Kidney tubule cell (primary cell): ENCODE measurements around the gene ZCCHC14.
"Not testable (repeated sequence)": the region's sequence is repeated elsewhere in the genome, so short reads cannot be mapped to it uniquely, and the experiment has no call there.

ENCODE experiments used
- DNase-seq: peaks from one replicate; pipeline ENCODE4 v3.0.0-alpha.2; 2018; ENCODE audit warnings: low spot score

The ZCCHC14 gene

DNA sequence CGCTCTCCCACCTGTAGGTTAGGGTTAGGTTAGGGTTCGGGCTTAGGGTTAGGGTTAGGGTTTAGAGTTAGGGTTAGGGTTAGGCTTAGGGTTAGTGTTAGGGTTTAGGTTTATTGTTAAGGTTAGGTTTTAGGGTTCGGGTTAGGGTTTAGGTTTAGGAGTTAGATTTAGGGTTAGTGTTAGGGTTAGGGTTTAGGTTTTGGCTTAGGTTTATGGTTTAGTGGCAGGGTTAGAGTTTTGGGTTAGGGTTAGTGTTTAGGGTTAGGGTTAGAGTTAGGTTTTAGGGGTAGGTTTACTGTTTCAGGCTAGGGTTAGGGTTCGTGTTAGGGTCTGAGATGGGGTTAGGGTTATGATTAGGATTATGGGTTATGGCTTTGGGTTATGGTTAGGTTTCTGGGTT is 31.6 kb upstream of the ZCCHC14 start:
- DNase-seq, result no peak

DNA sequence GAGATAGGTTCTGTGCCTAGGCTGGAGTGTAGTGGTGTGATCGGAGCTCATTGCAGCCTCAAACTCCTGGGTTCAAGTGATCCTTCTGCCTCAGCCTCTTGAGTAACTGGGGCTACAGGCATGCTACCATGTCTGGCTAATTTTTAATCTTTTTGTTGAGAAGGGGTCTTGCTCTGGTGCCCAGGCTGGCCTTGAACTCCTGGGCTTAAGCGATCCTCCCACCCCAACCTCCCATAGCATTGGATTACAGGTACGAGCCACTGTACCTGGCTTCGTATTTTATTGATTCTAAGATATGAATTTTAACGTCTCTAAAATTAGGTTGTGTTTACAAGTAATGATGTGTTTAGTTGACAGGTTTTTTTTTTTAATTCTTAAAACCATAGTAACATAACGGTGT is 30.8 kb upstream of the ZCCHC14 start:
- not testable (repeated sequence) for DNase-seq

DNA sequence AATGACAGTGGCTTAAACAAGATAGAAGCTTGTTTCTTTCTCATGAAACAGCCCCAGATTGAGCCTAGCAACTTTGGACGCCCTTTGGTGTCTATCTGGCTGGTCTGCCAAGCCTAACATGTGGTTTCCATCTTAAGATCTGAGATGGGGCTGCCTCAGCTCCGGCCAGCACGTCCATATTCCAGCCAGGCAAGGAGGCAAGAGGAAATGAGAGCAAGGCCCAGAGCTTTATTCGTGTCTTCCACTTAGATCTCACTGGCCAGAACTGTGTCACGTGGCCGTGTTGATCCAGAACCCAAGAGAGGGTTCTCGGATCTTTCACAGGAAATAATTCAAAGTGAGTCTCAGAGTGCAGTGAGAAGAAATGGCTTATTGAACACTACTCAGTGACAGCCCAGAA is 28.9 kb upstream of the ZCCHC14 start:
- not testable (repeated sequence) for DNase-seq

DNA sequence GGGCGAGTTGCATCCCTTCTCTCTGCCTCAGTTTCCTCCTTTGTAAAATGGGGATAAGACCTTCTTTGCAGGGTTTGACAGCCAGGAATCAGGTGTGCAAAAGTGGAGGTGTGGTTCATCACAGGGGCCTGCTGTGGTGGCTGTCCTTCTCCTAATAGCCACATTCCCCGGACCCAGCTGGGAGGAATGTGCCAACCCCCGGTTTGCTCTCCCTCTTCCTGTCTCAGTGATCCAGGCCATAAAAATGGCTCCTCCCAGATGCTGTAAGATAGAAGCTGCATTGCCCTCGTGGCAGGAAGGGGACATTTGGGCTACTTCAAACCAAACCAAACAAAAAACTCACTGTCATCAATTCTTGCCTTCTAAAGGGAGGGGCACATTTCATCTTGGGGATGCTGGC is 26.3 kb upstream of the ZCCHC14 start:
- DNase-seq, result not testable (repeated sequence)

DNA sequence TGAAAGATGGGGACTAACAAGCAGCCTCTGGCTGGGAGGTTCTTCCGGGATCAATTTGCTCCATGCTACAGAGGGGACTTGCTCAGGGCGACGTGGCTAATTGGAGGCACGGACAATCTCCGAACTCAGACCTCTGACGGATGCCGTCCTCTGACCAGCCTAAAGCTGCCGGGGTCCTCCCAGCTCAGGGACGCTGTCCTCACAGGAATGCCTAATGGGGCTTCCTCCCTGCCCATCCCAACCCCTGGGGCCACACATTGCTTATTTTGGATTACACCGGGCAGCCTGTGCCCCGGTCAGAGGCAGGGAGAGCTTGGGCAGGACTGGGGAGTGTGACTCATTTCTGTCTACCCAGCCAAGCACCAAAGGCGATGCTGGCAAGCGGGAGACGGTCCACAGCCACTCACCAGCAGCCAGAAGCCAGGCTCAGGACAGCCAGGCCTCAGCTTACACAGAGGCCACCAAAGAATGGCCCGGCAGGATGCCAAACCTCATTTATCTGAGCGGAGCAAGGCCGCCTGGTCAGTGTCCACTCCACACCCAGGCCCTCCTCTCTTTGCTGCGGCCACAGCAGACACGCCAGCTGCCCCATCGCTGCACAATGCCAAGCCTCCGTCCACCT is 25.7 kb upstream of the ZCCHC14 start:
- not testable (repeated sequence) for DNase-seq

DNA sequence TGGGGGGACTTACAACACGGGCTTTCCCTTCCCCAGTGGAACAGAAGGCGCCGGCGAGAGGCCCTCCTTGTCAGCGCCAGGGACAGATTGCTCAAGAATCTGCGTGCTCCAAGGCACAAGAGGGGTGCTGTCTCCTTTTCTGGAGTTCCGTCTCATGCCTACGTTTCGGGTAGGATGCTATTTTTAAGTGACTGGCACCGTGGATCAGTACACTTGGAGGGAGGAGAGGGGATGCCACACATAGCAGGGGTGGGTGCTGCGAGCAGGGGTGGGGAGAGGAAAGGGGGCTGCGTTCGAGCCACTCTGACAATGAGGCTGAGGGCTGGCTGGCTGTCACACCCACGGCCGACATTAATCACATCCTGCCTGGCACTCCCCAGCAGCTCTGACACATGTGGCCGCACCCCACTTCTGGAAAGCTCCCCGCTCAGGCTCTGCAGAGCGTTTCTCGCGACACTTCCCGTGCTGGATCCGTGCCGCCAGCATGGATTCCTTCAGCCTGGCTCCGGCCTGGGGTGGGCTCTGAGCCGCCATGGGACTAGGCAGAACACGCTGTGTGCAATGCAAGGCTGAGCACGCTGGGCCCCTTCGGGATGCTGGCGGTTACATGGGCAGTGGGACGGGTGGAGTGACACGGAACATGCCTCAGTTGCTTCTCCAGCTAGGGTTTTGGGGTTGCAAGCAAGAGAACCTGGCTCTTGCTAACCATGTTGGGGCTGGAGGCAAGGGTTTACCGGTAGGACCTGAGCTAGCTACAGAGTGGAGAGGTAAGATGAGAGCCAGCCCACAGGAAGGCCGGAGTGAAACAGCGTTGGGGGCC is 25.0 kb upstream of the ZCCHC14 start:
- not testable (repeated sequence) for DNase-seq

DNA sequence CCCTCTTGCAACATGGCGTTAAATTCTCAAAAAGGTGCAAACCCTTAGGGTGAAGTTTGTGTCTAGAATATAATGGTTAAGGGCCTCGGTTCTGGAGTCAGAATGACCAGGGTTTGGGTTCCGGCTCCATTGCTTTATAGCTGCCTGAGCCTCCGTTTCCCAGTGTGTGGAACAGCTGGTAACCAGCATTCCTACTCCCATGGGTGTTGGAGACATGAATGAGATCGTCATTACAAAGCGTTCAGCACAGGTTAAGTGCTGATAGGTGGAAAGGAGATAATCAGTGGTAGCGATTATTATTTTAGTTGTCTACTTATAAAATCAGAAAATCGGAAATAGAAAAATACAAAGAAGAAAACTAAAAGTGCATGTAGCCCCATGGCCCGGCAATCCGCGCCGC is 23.5 kb upstream of the ZCCHC14 start:
- no peak for DNase-seq

DNA sequence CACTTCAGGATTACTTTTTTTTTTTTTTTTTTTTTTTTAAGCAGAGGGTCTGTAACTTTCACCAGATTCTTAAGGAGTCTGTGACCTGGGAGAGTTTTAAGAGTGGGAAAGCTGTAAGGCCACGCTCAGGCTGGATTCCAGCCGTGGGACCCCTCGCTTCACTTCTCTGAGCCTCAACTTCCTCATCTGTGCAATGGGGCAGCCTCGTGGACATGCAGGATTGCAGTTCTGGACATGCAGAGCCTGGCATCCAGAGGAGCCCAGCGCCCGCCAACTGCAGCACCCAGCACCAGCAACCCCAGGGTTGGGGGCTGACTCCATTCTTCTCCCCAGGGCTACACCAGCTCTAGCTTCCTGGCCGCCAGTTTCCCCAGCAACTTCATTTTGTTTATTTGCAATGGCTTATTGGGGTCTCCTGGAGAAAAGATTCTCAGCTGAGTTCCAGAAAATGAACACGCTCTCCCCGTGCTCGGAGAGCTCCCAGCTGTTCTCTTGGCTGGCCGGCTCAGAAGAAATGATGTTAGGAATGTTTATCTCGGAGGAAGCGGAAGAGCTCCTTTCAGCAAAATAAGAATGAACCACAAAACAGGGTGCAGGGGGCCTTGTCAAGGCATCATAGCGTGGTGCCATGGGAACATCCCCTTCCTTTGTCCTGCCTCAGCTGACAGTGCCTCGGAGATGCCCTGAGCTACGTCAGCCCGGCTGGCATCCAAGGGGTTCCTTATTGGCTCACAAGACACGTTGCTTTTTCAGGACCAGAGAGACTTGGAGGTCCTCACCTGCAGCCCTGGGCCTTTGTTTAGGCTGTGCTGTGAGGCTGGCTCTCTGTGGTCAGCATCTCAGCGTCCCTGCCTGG is 22.9 kb upstream of the ZCCHC14 start:
- DNase-seq, result no peak

DNA sequence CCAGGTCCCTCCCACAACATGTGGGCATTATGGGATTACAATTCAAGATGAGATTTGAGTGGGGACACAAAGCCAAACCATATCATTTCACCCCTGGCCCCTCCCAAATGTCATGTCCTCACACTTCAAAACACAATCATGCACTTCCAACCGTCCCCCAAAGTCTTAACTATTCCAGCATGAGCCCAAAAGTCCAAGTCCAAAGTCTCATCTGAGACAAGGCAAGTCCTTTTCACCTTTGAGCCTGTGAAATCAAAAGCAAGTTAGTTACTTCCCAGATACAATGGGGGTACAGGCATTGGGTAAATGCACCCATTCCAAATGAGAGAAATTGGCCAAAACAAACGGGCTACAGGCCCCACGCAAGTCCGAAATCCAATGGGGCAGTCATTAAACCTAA is 17.0 kb upstream of the ZCCHC14 start:
- DNase-seq, result not testable (repeated sequence)

DNA sequence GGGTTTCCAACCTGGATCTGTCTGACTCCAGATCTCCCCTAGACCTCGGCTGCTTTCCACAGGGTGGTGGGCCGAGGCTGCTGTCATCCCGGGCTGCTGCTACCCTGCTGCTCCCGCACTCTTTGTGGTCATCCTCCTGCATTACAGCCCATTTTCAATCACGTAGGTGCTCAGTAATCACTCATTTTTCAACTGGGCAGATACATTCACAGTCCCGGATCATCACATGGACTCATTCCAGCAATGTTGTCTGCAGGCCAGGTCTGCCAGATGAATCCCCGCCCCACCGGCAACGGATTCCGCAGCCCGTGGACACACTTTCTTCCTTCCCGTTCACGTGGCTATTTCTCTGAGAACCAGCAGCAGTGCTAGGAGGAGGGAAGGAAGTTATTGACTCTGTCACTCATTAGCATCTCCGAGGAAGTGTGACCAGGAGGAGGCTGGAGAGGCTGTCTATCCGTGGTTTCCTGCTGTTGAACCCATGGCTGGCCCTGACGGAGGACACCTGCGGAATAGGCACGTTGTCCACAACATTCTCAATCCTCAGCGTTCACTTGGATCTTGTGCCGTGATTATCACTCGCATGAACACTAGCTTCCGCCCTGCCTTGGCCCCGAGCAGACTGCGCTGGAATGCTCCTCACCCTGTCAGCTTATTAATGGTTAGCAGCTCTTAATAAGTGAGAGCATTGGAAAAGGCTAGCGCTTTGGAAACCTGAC is 14.7 kb upstream of the ZCCHC14 start:
- DNase-seq, result peak; percentile 60

DNA sequence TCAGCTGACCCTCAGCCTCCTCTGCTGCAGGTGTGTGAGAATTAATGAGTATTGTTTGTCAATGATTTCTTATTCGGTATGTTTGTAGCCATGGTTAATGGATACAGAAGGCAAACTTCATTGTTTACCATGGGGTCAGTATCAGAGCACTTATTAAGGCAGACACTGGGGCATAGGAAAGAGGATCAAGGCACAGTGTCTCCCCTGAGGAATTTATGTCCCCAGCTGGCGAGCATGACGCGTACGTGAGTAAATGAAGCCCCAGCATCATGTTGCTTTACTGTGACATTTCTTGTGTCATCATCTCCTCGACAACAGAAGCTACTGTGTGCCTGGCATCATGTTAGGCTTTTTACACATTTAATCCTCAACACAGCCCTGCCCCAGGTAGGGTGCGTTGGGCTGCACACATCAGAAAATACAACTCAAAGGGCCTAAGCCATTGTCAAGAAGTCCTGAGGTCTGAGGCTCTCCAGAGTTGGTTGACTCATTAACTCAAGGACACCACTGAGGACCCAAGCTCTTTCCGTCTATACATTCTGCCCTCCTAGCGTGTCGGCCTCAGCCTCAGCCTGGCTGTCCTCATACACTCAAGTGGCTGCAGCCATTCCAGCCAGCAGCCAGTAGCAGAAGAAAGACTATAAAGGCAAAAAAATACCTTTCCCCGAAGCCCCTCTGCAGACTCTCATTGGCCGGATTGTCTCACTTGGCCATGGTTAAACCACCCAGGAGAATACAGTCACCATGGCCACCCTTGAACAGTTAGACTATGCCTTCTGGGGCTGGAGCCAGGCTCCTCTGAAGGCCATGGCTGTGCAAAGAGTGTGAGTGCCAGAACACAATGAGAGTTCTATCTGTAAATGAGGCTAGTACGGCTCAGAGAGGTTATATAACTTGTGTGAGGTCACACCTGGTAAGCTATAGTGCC is 13.9 kb upstream of the ZCCHC14 start:
- no peak for DNase-seq

DNA sequence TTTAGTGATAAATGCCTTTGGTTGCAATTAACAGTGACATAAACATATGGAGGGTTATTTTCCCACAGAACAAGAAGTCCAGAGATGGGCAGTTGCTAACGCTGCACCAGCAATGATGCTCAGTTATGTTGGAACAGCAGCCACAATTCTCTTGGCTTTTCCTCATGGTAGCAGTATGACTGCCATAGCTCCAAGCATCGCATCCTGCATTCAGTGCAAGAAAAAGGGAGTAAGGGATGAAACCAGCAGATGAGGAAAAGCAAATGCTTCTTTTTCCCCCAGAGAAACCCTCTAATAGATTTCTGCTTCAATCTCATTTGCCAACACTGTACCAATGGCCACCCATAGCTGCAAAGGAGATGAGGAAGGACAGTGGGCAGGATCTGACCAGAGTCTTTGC is 13.0 kb upstream of the ZCCHC14 start:
- no peak for DNase-seq

DNA sequence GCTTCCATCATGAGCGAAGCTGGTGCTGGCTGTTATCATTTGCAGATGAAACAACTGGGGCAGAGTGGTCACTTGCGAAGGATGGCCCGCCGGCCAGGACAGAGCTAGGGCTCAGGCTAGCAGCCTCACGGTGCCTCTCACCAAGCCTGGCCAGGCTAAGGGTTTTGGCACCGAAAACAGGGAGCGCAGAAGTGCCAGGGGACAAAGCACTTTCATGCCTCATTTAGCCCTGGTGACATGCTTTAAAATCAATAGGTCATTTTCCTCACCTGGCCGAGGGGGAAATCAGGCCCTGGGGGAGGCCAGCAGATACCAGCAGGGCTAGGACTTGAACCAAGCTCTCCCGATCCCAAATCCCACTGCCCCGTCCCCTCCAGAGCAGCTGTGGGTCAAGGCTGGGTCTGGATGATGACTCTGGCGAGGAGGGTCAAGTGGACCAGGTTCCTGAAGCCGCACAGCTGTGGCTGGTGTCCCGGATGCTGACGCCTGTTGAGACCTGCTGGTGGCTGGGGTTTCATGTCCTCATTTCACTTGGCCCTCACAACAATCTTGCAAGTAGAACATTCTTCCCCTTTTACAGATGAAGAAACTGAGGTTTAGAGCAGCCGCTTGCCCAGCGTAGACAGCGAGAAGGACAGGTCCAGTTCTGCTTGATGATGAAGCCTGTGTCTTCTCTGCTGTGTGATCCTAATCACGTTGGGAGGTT is 10.6 kb upstream of the ZCCHC14 start:
- not testable (repeated sequence) for DNase-seq

DNA sequence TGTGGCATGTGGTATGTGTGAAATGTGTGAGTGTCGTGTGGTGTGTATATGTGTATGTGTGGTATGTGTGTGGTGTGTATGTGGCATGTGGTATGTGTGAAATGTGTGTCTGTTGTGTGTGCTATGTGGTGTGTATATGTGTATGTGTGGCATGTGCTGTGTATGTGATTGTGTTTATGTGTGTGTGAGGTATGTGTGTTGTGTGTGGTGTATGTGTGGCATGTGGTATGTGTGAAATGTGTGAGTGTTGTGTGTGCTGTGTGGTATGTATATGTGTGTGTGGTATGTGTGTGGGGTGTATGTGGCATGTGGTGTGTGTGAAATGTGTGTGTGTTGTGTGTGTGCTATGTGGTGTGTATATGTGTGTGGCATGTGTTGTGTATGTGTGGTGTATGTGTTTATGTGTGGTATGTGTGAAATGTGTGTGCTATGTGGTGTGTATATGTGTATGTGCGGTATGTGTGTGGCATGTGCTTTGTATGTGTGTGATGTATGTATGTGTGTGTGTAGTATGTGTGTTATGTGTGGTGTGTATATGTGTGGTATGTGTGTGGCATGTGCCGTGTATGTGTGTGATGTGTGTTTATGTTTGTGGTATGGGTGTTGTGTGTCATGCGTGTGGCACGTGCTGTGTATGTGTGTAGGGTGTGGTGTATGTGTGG is 9.6 kb upstream of the ZCCHC14 start:
- DNase-seq, result no peak

DNA sequence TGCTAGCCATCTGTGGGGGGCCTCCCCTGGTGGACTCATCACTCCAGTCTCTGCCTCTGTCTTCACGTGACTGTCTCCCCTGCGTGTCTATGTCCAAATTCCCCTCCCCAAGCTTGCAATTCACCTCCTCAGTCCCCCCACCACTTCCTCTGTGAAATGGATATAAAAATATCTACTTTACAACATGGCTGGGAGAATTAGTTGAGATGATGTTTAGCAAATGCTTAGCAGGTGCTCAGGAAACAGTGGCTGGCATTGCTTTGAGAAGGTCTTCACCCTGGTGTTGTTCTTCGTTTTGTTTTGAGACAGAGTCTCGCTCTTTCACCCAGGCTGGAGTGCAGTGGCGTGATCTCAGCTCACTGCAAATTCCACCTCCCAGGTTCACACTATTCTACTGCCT is 8.3 kb upstream of the ZCCHC14 start:
- DNase-seq, result no peak

DNA sequence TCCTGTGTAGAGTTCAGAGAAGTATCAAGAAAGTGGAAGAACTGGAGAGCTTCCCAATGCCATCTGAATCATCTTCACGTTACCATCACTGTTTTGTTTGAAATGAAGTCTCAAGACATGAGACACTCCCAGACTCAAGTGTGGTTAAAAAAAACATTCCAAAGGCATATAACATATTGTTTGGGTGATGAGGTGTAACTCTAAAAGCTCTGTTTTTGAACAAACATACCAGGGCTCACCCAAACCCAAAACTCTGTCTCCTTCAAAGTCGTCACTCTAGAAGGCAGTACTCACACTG is 6.3 kb upstream of the ZCCHC14 start:
- DNase-seq, result peak; percentile 71

DNA sequence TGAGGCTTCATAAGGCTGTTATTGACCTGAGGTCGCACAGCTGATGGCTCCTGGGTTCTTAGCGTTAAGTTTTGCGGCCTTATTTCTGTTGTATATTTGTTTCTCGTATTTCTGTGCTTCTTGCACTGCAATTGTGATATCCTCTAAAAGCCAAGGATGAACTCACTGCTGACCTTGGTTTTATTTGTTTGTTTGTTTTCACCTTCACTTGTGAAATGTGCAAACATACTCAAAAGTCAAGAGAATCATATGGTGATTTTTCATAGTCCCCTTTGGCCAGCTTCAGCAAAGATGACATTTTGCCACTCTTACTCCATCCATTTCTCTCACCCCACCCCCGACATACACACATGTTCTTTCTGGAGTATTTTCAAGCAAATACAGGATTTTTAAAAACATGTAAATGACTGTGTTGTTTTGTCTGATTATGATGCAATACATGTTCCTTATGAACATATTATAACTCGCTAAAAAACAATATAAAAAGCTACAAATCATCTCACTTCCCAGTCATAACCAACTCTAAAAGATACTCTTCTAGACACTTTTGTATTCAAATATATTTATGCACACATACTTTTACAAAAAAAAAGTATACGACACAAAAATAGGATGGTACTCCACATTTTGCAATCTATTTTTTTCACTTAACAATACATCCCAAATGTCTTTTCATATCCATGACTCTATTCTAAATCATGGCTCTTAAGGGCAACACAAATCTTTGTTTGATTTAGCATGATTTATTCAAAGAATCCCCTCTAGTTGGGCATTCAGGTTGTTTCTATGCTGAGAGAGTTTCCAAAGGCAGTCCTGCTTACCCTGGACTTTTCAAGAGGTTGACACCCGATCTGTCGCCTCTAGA is 5.7 kb upstream of the ZCCHC14 start:
- DNase-seq, result no peak

DNA sequence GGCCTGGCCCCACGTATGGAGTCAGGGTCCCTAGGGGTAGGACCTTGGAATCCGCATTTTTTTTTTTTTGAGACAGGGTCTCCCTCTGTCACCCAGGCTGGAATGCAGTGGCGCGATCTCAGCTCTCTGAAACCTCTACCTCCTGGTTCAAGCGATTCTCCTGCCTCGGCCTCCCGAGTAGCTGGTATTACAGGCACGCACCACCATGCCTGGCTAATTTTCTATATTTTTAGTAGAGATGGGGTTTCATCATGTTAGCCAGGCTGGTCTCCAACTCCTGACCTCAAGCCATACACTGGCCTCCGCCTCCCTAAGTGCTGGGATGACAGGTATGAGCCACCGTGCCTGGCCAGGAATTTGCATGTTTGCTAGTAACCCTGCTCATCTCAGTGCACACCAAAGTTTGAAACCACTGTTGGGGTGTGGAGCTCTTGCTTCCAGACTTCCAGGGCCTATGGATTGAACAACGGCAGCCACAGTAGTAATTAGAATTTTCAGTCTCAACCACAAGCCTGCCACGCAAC is 5.0 kb upstream of the ZCCHC14 start:
- not testable (repeated sequence) for DNase-seq
